Measurements from ENCODE around the gene ZBED2. TPM values are rescaled to one million over a fixed set of nuclear protein-coding genes. Genes with fewer than 3 reads are reported as not detected.
"Not testable (repeated sequence)": the region's sequence is repeated elsewhere in the genome, so short reads cannot be mapped to it uniquely, and the experiment has no call there.

The ZBED2 gene
- polyA plus RNA-seq, 1 donor = 0.27 TPM

DNA sequence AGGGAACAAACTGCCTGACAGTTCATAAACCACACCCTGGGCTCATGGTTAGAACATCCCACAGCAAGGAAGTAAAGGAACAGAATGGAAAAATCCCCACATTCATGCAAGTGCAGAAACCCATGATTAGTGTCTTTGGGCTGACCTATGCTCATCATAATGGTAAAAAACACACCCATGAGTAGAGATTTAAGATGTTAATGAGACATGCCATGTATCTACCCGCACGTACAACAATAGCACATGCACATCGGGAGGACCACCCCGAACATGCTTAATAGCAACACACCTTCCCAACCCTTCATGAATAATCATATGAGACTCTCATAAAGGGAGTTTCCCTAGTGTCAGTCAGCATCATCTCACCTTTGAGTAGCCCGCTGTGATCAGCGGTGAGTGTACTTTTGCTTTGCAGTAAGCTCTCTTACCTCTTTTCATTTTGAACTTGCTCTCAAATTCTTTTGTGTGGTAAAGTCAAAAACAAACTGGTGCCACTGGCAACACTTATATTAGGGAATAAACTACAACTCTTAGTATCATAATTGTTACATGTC lies 23.2 kb downstream of the ZBED2 start:
- DNase-seq = no peak

- no peak for DNase-seq
Observed at GRCh38 chr3:111571282-111571681, 23.9 kb downstream of the ZBED2 start.

DNA sequence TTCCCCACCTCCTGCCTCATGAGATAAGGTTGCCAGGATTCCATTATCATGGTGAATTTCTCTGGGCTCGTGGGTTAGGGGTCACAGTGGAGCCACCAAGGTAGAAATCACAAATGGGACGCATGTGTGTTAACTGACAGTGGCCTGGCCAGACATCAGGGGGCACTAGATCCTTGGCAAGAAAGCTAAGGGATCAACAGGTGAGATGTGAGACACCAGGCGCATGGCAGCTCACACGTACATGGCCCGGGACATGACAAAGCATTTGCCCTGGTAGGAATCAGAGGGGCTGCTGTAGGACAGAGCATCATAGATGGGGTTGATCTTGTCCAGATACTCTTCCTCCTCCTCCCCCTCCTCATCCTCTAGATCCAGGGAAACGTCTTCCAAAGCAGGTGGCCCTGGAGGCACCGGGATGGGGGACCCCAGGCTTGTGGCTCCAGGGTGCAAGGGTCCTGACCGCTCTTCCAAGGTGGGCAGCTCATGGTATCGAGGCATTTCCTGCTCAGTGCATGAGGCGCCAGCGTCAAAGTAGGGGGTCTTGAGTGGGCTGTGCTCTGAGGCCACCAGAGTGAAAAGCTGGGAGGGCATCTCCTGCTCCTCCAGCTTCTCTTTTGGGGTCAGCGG lies 24.6 kb downstream of the ZBED2 start:
- no peak for DNase-seq

- DNase-seq = no peak
Observed at GRCh38 chr3:111568911-111569310, 26.2 kb downstream of the ZBED2 start.

GRCh38 chr3:111568355-111568754 lies 26.8 kb downstream of the ZBED2 start:
- DNase-seq = no peak

DNA sequence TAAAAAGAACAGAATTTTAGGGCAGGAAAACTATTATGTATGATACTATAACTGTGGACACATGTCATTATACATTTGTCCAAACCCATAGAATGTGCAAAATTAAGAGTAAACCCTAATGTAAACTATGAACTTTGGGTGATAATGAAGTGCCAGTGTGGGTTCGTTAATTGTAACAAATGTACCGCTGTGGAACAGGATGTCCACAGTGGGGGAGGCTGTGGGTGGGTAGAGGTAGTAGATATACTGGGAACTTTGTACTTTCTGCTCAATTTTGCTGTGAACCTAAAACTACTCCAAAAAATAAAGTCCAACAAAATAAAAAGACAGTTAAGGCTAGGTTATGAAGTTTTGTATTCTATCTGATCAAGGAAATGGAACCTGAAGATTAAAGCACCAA lies 28.3 kb downstream of the ZBED2 start:
- no peak for DNase-seq

DNA sequence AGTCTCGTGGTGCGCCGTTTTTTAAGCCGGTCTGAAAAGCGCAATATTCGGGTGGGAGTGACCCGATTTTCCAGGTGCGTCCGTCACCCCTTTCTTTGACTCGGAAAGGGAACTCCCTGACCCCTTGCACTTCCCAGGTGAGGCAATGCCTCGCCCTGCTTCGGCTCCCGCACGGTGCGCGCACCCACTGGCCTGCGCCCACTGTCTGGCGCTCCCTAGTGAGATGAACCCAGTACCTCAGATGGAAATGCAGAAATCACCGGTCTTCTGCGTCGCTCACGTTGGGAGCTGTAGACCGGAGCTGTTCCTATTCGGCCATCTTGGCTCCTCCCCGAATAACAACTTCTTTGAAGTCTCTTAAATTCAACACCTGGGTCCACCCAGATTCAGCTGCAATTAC lies 33.2 kb downstream of the ZBED2 start:
- DNase-seq = not testable (repeated sequence)

- DNase-seq = no peak
Observed at GRCh38 chr3:111548756-111549155, 46.4 kb downstream of the ZBED2 start.

DNA sequence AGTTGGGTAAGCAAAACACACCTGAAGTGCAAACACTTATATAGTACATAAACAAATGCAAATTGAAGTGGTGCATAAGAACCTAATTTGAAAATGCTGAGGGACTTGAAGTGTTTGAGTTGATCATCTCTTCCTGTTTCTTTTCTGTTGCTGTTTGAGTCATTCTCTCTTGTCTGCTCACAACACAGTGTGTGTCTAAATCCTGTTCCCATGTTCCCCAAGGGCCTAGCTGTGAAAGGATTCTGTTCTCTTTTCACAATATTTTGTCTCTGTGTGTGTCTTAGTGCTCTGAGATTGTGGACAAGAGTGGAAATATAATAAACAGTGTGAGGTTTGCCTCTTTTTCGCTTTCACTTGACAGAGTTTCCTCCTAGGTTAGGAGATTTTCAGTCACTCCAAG lies 47.1 kb downstream of the ZBED2 start:
- DNase-seq = no peak

DNA sequence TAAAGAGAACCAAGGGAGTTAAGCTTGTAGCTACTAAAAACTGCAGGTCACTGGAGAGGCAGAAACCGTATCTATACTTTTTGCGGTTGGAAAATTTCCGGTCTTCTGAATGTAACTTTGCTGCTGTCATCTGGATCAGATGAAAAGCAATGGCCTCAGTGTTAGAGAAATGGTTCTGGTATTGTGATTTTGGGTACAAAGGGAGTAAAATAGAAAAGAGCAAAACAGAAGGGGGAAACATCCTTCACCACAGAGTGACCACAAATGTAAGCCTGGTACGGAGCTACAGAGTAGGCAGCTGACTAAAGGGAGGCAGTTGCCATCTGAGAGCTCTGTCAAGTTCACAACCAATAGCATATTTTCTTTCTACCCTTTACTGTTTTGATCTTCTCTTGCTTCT lies 47.5 kb downstream of the ZBED2 start:
- no peak for DNase-seq

DNA sequence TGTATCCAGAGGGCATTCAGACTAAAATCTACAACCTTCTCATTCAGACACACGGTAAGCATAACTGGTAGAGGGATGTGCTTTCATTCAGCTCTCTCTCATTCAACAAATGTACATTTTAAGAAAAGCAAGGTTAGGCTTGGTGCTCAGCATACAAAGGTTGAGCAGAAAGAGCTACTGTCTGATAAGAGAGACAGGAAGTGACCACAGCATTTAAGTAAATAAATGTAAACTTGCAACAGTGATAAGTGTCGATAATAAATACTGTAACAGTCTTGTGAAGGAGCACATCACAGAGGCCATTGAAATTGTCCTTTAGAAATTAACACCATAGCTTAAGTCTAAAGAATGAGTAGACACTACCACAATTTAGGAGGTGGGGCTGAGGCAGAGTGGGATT lies 49.8 kb downstream of the ZBED2 start:
- no peak for DNase-seq

Other genes starting within 250 kb of the ZBED2 start
- 2.0 TPM for gene CD96, start 53.1 kb downstream of the ZBED2 start, polyA plus RNA-seq (ENCODE audit: insufficient read length)
- 13.0 TPM for gene PLCXD2, start 79.3 kb upstream of the ZBED2 start, polyA plus RNA-seq (ENCODE audit: insufficient read length)

All from left kidney (tissue), 2 donors.